Activated CD8-positive, alpha-beta T cell treated with anti-CD3 and anti-CD28 coated beads for 36 hours (primary cell): ENCODE measurements around the gene DHX58. TPM values are rescaled to one million over a fixed set of nuclear protein-coding genes. Genes with fewer than 3 reads are reported as not detected.

Source experiments
- ATAC-seq: fragments of 200-7000 bp; cut with Tn5 transposase; one replicate; pipeline ENCODE4 v1.10.0; 2021; ENCODE audit warnings: mild to moderate bottlenecking, moderate library complexity
- CTCF ChIA-PET: fragments of 350-600 bp; sonication (Branson Sonifier 250); formaldehyde crosslinking; loops from one replicate; lab custom pipeline; 2021; ENCODE audit warnings: antibody characterized with exemption; lab: Charles Lee
- POLR2A ChIA-PET: fragments of 350-600 bp; sonication (Branson Sonifier 250); formaldehyde crosslinking; loops from one replicate; lab custom pipeline; 2021; ENCODE audit warnings: antibody characterized with exemption; lab: Charles Lee
- DNase-seq: peaks from one replicate; pipeline ENCODE4 v3.0.0-alpha.2; 2020
- H3K27ac Mint-ChIP-seq: one replicate; pipeline ENCODE4 v1.8.0; 2021; ENCODE audit warnings: mild to moderate bottlenecking, mixed read lengths
- H3K27me3 Mint-ChIP-seq: one replicate; pipeline ENCODE4 v1.8.0; 2021; ENCODE audit warnings: mixed read lengths
- H3K36me3 Mint-ChIP-seq: one replicate; pipeline ENCODE4 v1.8.0; 2021; ENCODE audit warnings: low read depth, mixed read lengths
- H3K4me1 Mint-ChIP-seq: one replicate; pipeline ENCODE4 v1.8.0; 2021; ENCODE audit warnings: low read depth, mixed read lengths
- H3K4me3 Mint-ChIP-seq: one replicate; pipeline ENCODE4 v1.8.0; 2021; ENCODE audit warnings: mild to moderate bottlenecking, moderate library complexity, mixed read lengths
- H3K9me3 Mint-ChIP-seq: one replicate; pipeline ENCODE4 v1.8.0; 2021; ENCODE audit warnings: mixed read lengths
- CTCF ChIP-seq: fragments of 200-600 bp; IDR thresholded peaks from one replicate; pipeline ENCODE4 v1.8.0; 2022; ENCODE audit warnings: antibody characterized with exemption, mild to moderate bottlenecking
- intact Hi-C: fragments of 100-400 bp; cut with micrococcal nuclease; formaldehyde crosslinking; loops from one replicate; pipeline ENCODE4 v1.10.0; 2022
- total RNA-seq, 2 experiments: library from RNA; stranded (reverse); gene quantifications; one replicate each; pipeline ENCODE4 v1.2.3, GENCODE V29; 2021

The DHX58 gene
- total RNA-seq, 2 experiments from 2014 or later = 31.7 to 36.2 TPM

GRCh38 chr17:42065201-42065600 is 47.3 kb downstream of the DHX58 start:
- DNase-seq (peak; percentile 31), ATAC-seq (peak; percentile 29)
- ChIA-PET CTCF (interaction anchor here (1.1 to 6.0 kb wide), 19 partner anchors 9 to 157 kb away, joined by 3 to 72 read pairs (median 6); partner anchors contain the start of genes C17orf113, DHX58, DNAJC7 and ODAD4), POLR2A (interaction anchor here (1.1 to 1.7 kb wide), 5 partner anchors 9 to 53 kb away, joined by 3 to 5 read pairs (median 4); partner anchors contain the start of gene DNAJC7)
- Mint-ChIP-seq H3K9me3 (no peaks in the 10 kb centered on the region), H3K27me3 (no peaks in the 10 kb centered on the region), H3K4me1 (peaks cover 19% of the 10 kb centered on the region), H3K4me3 (no peak overlapping the region), H3K36me3 (no peaks in the 10 kb centered on the region), H3K27ac (peak overlapping the region; percentile 64)
- intact Hi-C loops = no loop called here
- no peak for TF ChIP-seq CTCF

- CTCF ChIA-PET = interaction anchor here (1.2 kb wide), 1 partner anchor 17 kb away, joined by 5 read pairs; no protein-coding TSS in a partner anchor
- DNase-seq (no peak), ATAC-seq (no peak)
- intact Hi-C loops = no loop called here
- POLR2A ChIA-PET = no interaction called here
- Mint-ChIP-seq H3K36me3 (no peaks in the 10 kb centered on the region), H3K27me3 (no peaks in the 10 kb centered on the region), H3K4me1 (peaks cover 19% of the 10 kb centered on the region), H3K27ac (no peak overlapping the region), H3K9me3 (no peaks in the 10 kb centered on the region), H3K4me3 (no peak overlapping the region)
- no peak for TF ChIP-seq CTCF
Measured at GRCh38 chr17:42062681-42063080, 49.8 kb downstream of the DHX58 start.

- no peak overlapping the region for H3K27ac Mint-ChIP-seq
- H3K36me3 Mint-ChIP-seq = no peaks in the 10 kb centered on the region
- peaks cover 19% of the 10 kb centered on the region for H3K4me1 Mint-ChIP-seq
- ChIA-PET CTCF (interaction anchor here (1.3 kb wide), 1 partner anchor 11 kb away, joined by 4 read pairs; no protein-coding TSS in a partner anchor), POLR2A (no interaction called here)
- intact Hi-C loops = no loop called here
- H3K9me3 Mint-ChIP-seq = no peaks in the 10 kb centered on the region
- H3K27me3 Mint-ChIP-seq = no peaks in the 10 kb centered on the region
- no peak for TF ChIP-seq CTCF
- no peak overlapping the region for H3K4me3 Mint-ChIP-seq
- DNase-seq (no peak), ATAC-seq (no peak)
Measured at GRCh38 chr17:42061646-42062487, 50.6 kb downstream of the DHX58 start.

- no peak for TF ChIP-seq CTCF
- ATAC-seq (no peak), DNase-seq (no peak)
- ChIA-PET POLR2A (no interaction called here), CTCF (interaction anchor here (0.6 to 1.4 kb wide), 3 partner anchors 40 to 273 kb away, joined by 3 to 6 read pairs (median 3); partner anchors contain the start of gene NKIRAS2)
- Mint-ChIP-seq H3K4me3 (no peak overlapping the region), H3K36me3 (no peaks in the 10 kb centered on the region), H3K27ac (no peak overlapping the region), H3K27me3 (no peaks in the 10 kb centered on the region), H3K9me3 (no peaks in the 10 kb centered on the region), H3K4me1 (peaks cover 22% of the 10 kb centered on the region)
- intact Hi-C loops = no loop called here
Measured at GRCh38 chr17:42060231-42060630, 52.3 kb downstream of the DHX58 start.

- Mint-ChIP-seq H3K9me3 (no peaks in the 10 kb centered on the region), H3K27me3 (peaks cover 1% of the 10 kb centered on the region), H3K36me3 (no peaks in the 10 kb centered on the region), H3K27ac (no peak overlapping the region), H3K4me3 (no peak overlapping the region), H3K4me1 (peaks cover 17% of the 10 kb centered on the region)
- DNase-seq (no peak), ATAC-seq (no peak)
- TF ChIP-seq CTCF = no peak
- ChIA-PET CTCF (interaction anchor here (1.1 to 1.4 kb wide), 2 partner anchors 40 to 97 kb away, joined by 3 to 6 read pairs; partner anchors contain the start of gene NKIRAS2), POLR2A (interaction anchor here (0.9 to 1.5 kb wide), 2 partner anchors 12 to 51 kb away, joined by 4 read pairs; no protein-coding TSS in a partner anchor)
- intact Hi-C loops = no loop called here
Measured at GRCh38 chr17:42059815-42060214, 52.7 kb downstream of the DHX58 start.
